Heart left ventricle (tissue), 16 donors: ENCODE results near the gene LYZL2. TPM values are rescaled to one million over a fixed set of nuclear protein-coding genes. Genes with fewer than 3 reads are reported as not detected.
"Not testable (repeated sequence)": the region's sequence is repeated elsewhere in the genome, so short reads cannot be mapped to it uniquely, and the experiment has no call there.

Source experiments
- ATAC-seq, 4 donors: fragments of 200-7000 bp; cut with Tn5 transposase; one replicate each; pipeline ENCODE4 v1.9.1; 2020 to 2022; ENCODE audit warnings: moderate library complexity in 4 of 4, mild to moderate bottlenecking in 3 of 4, moderate number of reproducible peaks in 1 of 4
- DNase-seq, 5 donors: peaks; one replicate each; pipeline ENCODE4 v3.0.0-alpha.2; 2020
- H3K27ac ChIP-seq, 12 donors: fragments of 200-600 bp; sonication (generic) in 4 of 12; one replicate each; pipeline versions ENCODE4 v1.5.0 to v1.8.0; 2016 to 2022; ENCODE audit warnings: mild to moderate bottlenecking in 2 of 12
- H3K27me3 ChIP-seq, 9 donors: fragments of 200-600 bp; sonication (generic) in 2 of 9; one replicate each; pipeline versions ENCODE4 v1.5.1 to v1.8.0; 2016 to 2022; ENCODE audit warnings: mild to moderate bottlenecking in 3 of 9
- H3K36me3 ChIP-seq, 9 donors: fragments of 200-600 bp; sonication (generic) in 2 of 9; one replicate each; pipeline versions ENCODE4 v1.5.0 to v1.8.0; 2018 to 2022; ENCODE audit warnings: mild to moderate bottlenecking in 2 of 9
- H3K4me1 ChIP-seq, 12 donors: fragments of 200-600 bp; sonication (generic) in 4 of 12; one replicate each; pipeline versions ENCODE4 v1.5.0 to v1.8.0; 2016 to 2022; ENCODE audit warnings: mild to moderate bottlenecking in 3 of 12
- H3K4me3 ChIP-seq, 12 donors: fragments of 200-600 bp; sonication (generic) in 4 of 12; one replicate each; pipeline versions ENCODE4 v1.5.0 to v1.8.0; 2017 to 2022; ENCODE audit warnings: mild to moderate bottlenecking in 9 of 12, moderate library complexity in 4 of 12
- H3K9me3 ChIP-seq, 12 donors: fragments of 200-600 bp; sonication (generic) in 4 of 12; one replicate each; pipeline versions ENCODE4 v1.5.0 to v1.8.0; 2016 to 2022; ENCODE audit warnings: mild to moderate bottlenecking in 1 of 12
- CTCF ChIP-seq, 12 donors: fragments of 200-600 bp; sonication (generic) in 4 of 12; IDR thresholded peaks; one replicate each; pipeline versions ENCODE4 v1.5.0 to v1.8.0; 2018 to 2022; ENCODE audit warnings: antibody characterized with exemption in 12 of 12, mild to moderate bottlenecking in 5 of 12
- POLR2A ChIP-seq, 2 donors: fragments of 450-650 bp; IDR thresholded peaks; one replicate each; pipeline ENCODE4 v1.6.1; 2017; ENCODE audit warnings: antibody characterized with exemption in 2 of 2, mild to moderate bottlenecking in 2 of 2, moderate library complexity in 2 of 2
- WGBS, 4 donors: extraction: QIAGEN DNeasy Blood & Tissue Kit in 2 of 4; methylation state at CpG; one replicate each; pipeline versions ENCODE4 v1.1.5 to v1.1.7; 2013 to 2018; 5-methylcytosine and 5-hydroxymethylcytosine counted together
- intact Hi-C, 10 donors: fragments of 100-400 bp; cut with DNase I; formaldehyde crosslinking; loops; one replicate each; pipeline versions ENCODE4 v1.11.1 to v1.14.2; 2022
- polyA plus RNA-seq, 2 donors: library from polyadenylated mRNA; stranded (reverse); fragments of 200-250 nt; gene quantifications; one replicate each; pipeline ENCODE4 v1.2.3, GENCODE V29; 2013
- total RNA-seq, 9 donors: library from RNA; depleted of rRNA in 2 of 9; stranded (reverse); fragments of >200 nt in 2 of 9; fragmentation: NEBNext Ultra II Directional in 3 of 9; extraction: Animal tissue kit (Norgen Biotek cat#: 25700) in 3 of 9; gene quantifications; one replicate each; pipeline versions ENCODE4 v1.1.0 to v1.2.4, GENCODE V29; 2016 to 2023
- donor health status: ischemic (EF 13 %, LVEDD 7.1; RV severe dilation, severe dysfunction).
- donor health status: healthy with polysubstance abuse.
- donor health status: DM: no; HTN: yes; CAD: no.
- donor health status: DM: no; HTN: no; CAD: no.
- donor health status: ischemic (EF 25% LVEDD 6.9; RV normal size, moderate dysfunction).
- donor health status: ischemic (EF 25% LVEDD 5.7; RV mildly dilated, moderate dysfunction).
- donor health status: healthy.
- donor health status: DM: yes; HTN: yes; CAD: no.
- donor health status: ischemic (EF 35%, LVEDD 5.7; RV mildly dilated, moderate dysfunction).
- donor health status: nonischemic (EF 11% LVEDD 7.7; RV severe dilation, severe dysfunction).
- donor health status: DM: yes; HTN: yes; CAD: no.
- donor health status: PGD.
- donor health status: ischemic (EF 29% LVEDD 5.4; RV normal size, mild dysfunction).
- donor health status: nonischemic (EF 23%, LVEDD 6.1; RV moderate dilation, normal function).

Gene LYZL2
- total and polyA plus RNA-seq, 11 donors, result not detected

- H3K9me3 ChIP-seq, result no peaks in the 10 kb centered on the region
- DNase-seq (peak in 1 of 5 donors; percentile 26), ATAC-seq (peak in 3 of 4 donors; percentile 41 to 67 (median 52))
- peak overlapping the region in 8 of 12 donors; percentile 9 to 55 (median 34) for H3K4me3 ChIP-seq
- TF ChIP-seq POLR2A (IDR thresholded peaks at IDR 0.05) (no peak), CTCF (IDR thresholded peaks at IDR 0.05) (peak; percentile 62 to 83 (median 73))
- H3K27me3 ChIP-seq, result no peaks in the 10 kb centered on the region
- intact Hi-C loops, result loop anchor here in 1 of 10 donors (10.0 kb wide), 1 partner anchor 1166 kb away; no protein-coding TSS in a partner anchor
- H3K27ac ChIP-seq, result no peak overlapping the region
- 34 to 37% (median 36%) methylated on average over 11 of the region's 11 CpGs for WGBS, 4 donors
- H3K36me3 ChIP-seq, result no peaks in the 10 kb centered on the region
- H3K4me1 ChIP-seq, result peaks cover 0 to 3% (median 0%) of the 10 kb centered on the region in 12 donors
These were observed 41.6 kb upstream of the LYZL2 start for GRCh38 chr10:30671026-30671616.

- H3K4me1 ChIP-seq, H3K36me3 ChIP-seq, H3K27me3 ChIP-seq, intact Hi-C loops, H3K4me3 ChIP-seq, H3K9me3 ChIP-seq: not testable (repeated sequence)
- ATAC-seq (peak; percentile 84 to 91 (median 88)), DNase-seq (peak in 4 of 5 donors; percentile 40 to 82 (median 64))
- H3K27ac ChIP-seq, result peak overlapping the region in 4 of 12 donors; percentile 11 to 55 (median 40)
- WGBS, 4 donors, result 60 to 71% (median 65%) methylated on average over 6 to 11 of the region's 11 CpGs
These were observed 38.4 kb upstream of the LYZL2 start for GRCh38 chr10:30667982-30668381.

- ATAC-seq, H3K27me3 ChIP-seq, H3K4me1 ChIP-seq, intact Hi-C loops, H3K9me3 ChIP-seq, H3K4me3 ChIP-seq, H3K36me3 ChIP-seq, H3K27ac ChIP-seq, DNase-seq: not testable (repeated sequence)
- 91 to 92% (median 91%) methylated on average over 5 to 7 of the region's 7 CpGs for WGBS, 4 donors
These were observed 33.9 kb upstream of the LYZL2 start for GRCh38 chr10:30663403-30663802.

- 73 to 93% (median 89%) methylated on average over 6 of the region's 6 CpGs for WGBS, 4 donors
- Histone ChIP-seq H3K4me3 (no peak overlapping the region), H3K9me3 (no peaks in the 10 kb centered on the region), H3K4me1 (no peaks in the 10 kb centered on the region), H3K36me3 (no peaks in the 10 kb centered on the region), H3K27me3 (peaks cover 0 to 4% (median 0%) of the 10 kb centered on the region in 9 donors), H3K27ac (no peak overlapping the region)
- no peak for ATAC-seq
- no peak for TF ChIP-seq CTCF (IDR thresholded peaks at IDR 0.05)
- no peak for TF ChIP-seq POLR2A (IDR thresholded peaks at IDR 0.05)
- intact Hi-C loops, result no loop called here
- DNase-seq, result no peak
These were observed 33.3 kb upstream of the LYZL2 start for GRCh38 chr10:30662814-30663213.

GRCh38 chr10:30660314-30660713, 30.8 kb upstream of the LYZL2 start:
- ATAC-seq, H3K27me3 ChIP-seq, H3K27ac ChIP-seq, DNase-seq, intact Hi-C loops, H3K4me3 ChIP-seq, H3K4me1 ChIP-seq, H3K9me3 ChIP-seq, H3K36me3 ChIP-seq: not testable (repeated sequence)
- WGBS, 4 donors, result 82 to 85% (median 83%) methylated on average over 3 of the region's 3 CpGs

- H3K36me3 ChIP-seq, result no peaks in the 10 kb centered on the region
- intact Hi-C loops, result no loop called here
- no peak overlapping the region for H3K4me3 ChIP-seq
- TF ChIP-seq CTCF (IDR thresholded peaks at IDR 0.05), result no peak
- TF ChIP-seq POLR2A (IDR thresholded peaks at IDR 0.05), result no peak
- H3K4me1 ChIP-seq, result peaks cover 0 to 5% (median 0%) of the 10 kb centered on the region in 12 donors
- H3K27me3 ChIP-seq, result peaks cover 0 to 6% (median 0%) of the 10 kb centered on the region in 9 donors
- DNase-seq, result no peak
- no peaks in the 10 kb centered on the region for H3K9me3 ChIP-seq
- WGBS, 4 donors, result 59 to 64% (median 62%) methylated on average over 5 of the region's 5 CpGs
- ATAC-seq, result no peak
- no peak overlapping the region for H3K27ac ChIP-seq
These were observed 26.7 kb upstream of the LYZL2 start for GRCh38 chr10:30656233-30656632.

- H3K9me3 ChIP-seq, H3K27me3 ChIP-seq, H3K4me3 ChIP-seq, H3K36me3 ChIP-seq, DNase-seq, H3K4me1 ChIP-seq, intact Hi-C loops, ATAC-seq, H3K27ac ChIP-seq: not testable (repeated sequence)
- 79 to 89% (median 80%) methylated on average over 8 of the region's 8 CpGs for WGBS, 4 donors
These were observed 25.4 kb upstream of the LYZL2 start for GRCh38 chr10:30655001-30655400.
